ENCODE results near the gene VSTM2B.
A peak's percentile ranks its signal among the peaks of the same experiment; 100 is the strongest.

Gene VSTM2B

DNA sequence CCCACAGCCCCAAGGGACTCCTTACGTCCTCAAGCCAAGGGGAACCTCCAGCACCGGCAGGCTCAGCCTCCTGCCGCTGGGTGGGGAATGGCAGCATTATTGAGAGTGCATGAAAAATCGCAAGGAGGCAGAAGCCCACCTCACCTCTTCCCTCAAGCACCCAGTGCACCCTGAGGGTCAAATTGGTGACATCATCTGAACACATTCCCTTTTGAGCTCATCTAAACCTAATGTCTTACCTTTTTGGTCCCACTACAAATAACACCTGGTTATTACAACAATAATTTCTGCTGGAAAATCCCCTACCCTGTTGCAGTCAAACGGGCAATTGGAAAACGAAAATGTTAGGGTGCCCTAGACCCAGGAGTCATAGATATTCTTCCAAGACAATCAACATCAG, 68.1 kb downstream of the VSTM2B start:
- Histone ChIP-seq H3K27ac (ENCODE audit: low read depth, low read length, poor library complexity, severe bottlenecking) (no peak overlapping the region), H3K36me3 (ENCODE audit: insufficient read depth, low read length) (no peaks in the 10 kb centered on the region), H3K4me2 (ENCODE audit: low read length) (no peak overlapping the region), H3K27me3 (ENCODE audit: insufficient read depth, low read length) (no peaks in the 10 kb centered on the region), H3K4me3 (ENCODE audit: low read depth, low read length, poor library complexity, severe bottlenecking) (no peak overlapping the region), H2AFZ (ENCODE audit: low read length) (no peak overlapping the region), H3K9ac (ENCODE audit: low read length) (no peak overlapping the region), H3K4me1 (ENCODE audit: insufficient read depth, low read length, severe bottlenecking) (no peaks in the 10 kb centered on the region), H4K20me1 (ENCODE audit: insufficient read depth, low read length) (no peaks in the 10 kb centered on the region), H3K9me2 (ENCODE audit: low read depth, low read length) (no peaks in the 10 kb centered on the region), H3K9me3 (ENCODE audit: low read length) (no peaks in the 10 kb centered on the region), H3K79me2 (ENCODE audit: insufficient read depth, low read length) (no peaks in the 10 kb centered on the region), H3F3A (ENCODE audit: insufficient read depth, low read length) (no peaks in the 10 kb centered on the region)
- TF ChIP-seq EZH2 (IDR thresholded peaks at IDR 0.05; ENCODE audit: borderline replicate concordance, low read length): no peak
- TF ChIP-seq, protein P1, sequence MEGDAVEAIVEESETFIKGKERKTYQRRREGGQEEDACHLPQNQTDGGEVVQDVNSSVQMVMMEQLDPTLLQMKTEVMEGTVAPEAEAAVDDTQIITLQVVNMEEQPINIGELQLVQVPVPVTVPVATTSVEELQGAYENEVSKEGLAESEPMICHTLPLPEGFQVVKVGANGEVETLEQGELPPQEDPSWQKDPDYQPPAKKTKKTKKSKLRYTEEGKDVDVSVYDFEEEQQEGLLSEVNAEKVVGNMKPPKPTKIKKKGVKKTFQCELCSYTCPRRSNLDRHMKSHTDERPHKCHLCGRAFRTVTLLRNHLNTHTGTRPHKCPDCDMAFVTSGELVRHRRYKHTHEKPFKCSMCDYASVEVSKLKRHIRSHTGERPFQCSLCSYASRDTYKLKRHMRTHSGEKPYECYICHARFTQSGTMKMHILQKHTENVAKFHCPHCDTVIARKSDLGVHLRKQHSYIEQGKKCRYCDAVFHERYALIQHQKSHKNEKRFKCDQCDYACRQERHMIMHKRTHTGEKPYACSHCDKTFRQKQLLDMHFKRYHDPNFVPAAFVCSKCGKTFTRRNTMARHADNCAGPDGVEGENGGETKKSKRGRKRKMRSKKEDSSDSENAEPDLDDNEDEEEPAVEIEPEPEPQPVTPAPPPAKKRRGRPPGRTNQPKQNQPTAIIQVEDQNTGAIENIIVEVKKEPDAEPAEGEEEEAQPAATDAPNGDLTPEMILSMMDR (IDR thresholded peaks at IDR 0.05; ENCODE audit: low read length): no peak

DNA sequence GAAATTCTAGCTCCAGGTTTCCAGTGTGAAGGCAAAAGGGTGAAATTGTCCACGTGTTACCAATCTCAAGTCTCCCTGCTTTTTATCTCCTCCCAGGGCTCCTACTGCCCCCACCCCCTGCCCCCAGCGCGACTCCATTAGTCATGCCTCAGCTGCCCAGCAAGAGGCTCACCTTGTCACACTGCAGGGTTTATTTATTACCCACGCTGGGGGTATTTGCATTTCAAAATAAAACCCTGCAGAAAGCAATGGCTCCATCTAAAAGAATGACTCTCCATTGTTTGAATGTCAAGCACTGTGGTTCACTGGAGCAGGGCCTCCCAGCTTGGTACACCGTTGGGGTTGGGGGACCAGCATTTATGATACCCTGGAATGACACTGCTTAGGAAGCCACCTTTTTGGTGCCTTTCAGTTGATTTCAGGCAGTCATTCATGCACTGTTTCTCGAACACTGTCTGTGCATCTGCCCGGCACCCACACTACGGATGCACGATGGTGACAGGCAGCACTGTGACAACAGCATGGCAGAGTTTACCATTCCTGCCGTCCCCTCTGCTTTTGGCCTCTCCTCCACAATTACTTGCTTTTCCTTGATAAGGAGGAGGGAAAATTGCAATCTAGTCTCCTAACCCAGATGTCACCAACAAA, 70.4 kb downstream of the VSTM2B start:
- no peaks in the 10 kb centered on the region for H4K20me1 ChIP-seq (ENCODE audit: insufficient read depth, low read length)
- TF ChIP-seq, protein P1 (IDR thresholded peaks at IDR 0.05; ENCODE audit: low read length): no peak
- TF ChIP-seq EZH2 (IDR thresholded peaks at IDR 0.05; ENCODE audit: borderline replicate concordance, low read length): no peak
- H3K27ac ChIP-seq (ENCODE audit: low read depth, low read length, poor library complexity, severe bottlenecking): no peak overlapping the region
- no peaks in the 10 kb centered on the region for H3K79me2 ChIP-seq (ENCODE audit: insufficient read depth, low read length)
- H3K9me2 ChIP-seq (ENCODE audit: low read depth, low read length): no peaks in the 10 kb centered on the region
- no peaks in the 10 kb centered on the region for H3K36me3 ChIP-seq (ENCODE audit: insufficient read depth, low read length)
- no peak overlapping the region for H3K4me2 ChIP-seq (ENCODE audit: low read length)
- H3K4me1 ChIP-seq (ENCODE audit: insufficient read depth, low read length, severe bottlenecking): no peaks in the 10 kb centered on the region
- no peak overlapping the region for H3K9ac ChIP-seq (ENCODE audit: low read length)
- H3K9me3 ChIP-seq (ENCODE audit: low read length): no peaks in the 10 kb centered on the region
- no peaks in the 10 kb centered on the region for H3K27me3 ChIP-seq (ENCODE audit: insufficient read depth, low read length)
- no peak overlapping the region for H2AFZ ChIP-seq (ENCODE audit: low read length)
- H3K4me3 ChIP-seq (ENCODE audit: low read depth, low read length, poor library complexity, severe bottlenecking): no peak overlapping the region
- no peaks in the 10 kb centered on the region for H3F3A ChIP-seq (ENCODE audit: insufficient read depth, low read length)

DNA sequence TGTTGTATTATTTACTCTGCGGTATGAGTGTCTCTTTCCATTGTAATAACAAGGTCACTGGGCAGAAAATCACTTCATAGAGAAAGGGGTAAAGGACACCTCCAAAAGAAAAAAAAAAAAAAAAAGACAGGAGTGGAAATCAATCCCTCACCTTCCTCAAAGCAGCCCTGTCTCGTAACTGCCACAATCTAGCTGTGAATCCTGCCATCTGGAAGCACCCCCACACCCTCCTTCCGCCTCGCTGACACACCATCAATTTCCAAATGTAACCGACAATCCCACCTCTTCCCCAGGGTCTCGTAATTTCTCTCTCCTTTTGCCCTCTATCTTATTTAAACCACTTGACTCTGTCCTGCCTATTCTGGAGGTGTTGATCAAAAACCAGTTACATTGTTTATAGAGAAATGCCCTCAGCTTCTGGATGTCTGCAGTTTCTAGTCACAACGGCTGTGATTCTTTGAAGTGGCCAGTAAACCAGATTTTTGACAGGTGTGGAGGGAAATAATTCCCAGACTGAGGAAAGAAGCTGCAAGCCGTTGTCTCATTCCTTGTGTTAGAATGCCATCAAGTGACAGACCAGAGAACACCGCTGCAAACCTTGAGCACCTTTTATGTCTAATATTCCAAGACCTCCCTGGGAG, 71.2 kb downstream of the VSTM2B start:
- no peak overlapping the region for H3K9ac ChIP-seq (ENCODE audit: low read length)
- H4K20me1 ChIP-seq (ENCODE audit: insufficient read depth, low read length): no peaks in the 10 kb centered on the region
- H3K27ac ChIP-seq (ENCODE audit: low read depth, low read length, poor library complexity, severe bottlenecking): no peak overlapping the region
- H3K9me2 ChIP-seq (ENCODE audit: low read depth, low read length): no peaks in the 10 kb centered on the region
- H3K79me2 ChIP-seq (ENCODE audit: insufficient read depth, low read length): no peaks in the 10 kb centered on the region
- H3K4me1 ChIP-seq (ENCODE audit: insufficient read depth, low read length, severe bottlenecking): no peaks in the 10 kb centered on the region
- no peaks in the 10 kb centered on the region for H3K27me3 ChIP-seq (ENCODE audit: insufficient read depth, low read length)
- H3K36me3 ChIP-seq (ENCODE audit: insufficient read depth, low read length): no peaks in the 10 kb centered on the region
- no peak overlapping the region for H2AFZ ChIP-seq (ENCODE audit: low read length)
- TF ChIP-seq, protein P1 (IDR thresholded peaks at IDR 0.05; ENCODE audit: low read length): peak; percentile 32; the same call in 1 of the 2 replicates
- no peak for TF ChIP-seq EZH2 (IDR thresholded peaks at IDR 0.05; ENCODE audit: borderline replicate concordance, low read length)
- H3K9me3 ChIP-seq (ENCODE audit: low read length): no peaks in the 10 kb centered on the region
- H3F3A ChIP-seq (ENCODE audit: insufficient read depth, low read length): no peaks in the 10 kb centered on the region
- H3K4me2 ChIP-seq (ENCODE audit: low read length): no peak overlapping the region
- no peak overlapping the region for H3K4me3 ChIP-seq (ENCODE audit: low read depth, low read length, poor library complexity, severe bottlenecking)

Data from OCI-LY1 (cell line).